ENCODE results near the gene SPTB.

Gene SPTB

DNA sequence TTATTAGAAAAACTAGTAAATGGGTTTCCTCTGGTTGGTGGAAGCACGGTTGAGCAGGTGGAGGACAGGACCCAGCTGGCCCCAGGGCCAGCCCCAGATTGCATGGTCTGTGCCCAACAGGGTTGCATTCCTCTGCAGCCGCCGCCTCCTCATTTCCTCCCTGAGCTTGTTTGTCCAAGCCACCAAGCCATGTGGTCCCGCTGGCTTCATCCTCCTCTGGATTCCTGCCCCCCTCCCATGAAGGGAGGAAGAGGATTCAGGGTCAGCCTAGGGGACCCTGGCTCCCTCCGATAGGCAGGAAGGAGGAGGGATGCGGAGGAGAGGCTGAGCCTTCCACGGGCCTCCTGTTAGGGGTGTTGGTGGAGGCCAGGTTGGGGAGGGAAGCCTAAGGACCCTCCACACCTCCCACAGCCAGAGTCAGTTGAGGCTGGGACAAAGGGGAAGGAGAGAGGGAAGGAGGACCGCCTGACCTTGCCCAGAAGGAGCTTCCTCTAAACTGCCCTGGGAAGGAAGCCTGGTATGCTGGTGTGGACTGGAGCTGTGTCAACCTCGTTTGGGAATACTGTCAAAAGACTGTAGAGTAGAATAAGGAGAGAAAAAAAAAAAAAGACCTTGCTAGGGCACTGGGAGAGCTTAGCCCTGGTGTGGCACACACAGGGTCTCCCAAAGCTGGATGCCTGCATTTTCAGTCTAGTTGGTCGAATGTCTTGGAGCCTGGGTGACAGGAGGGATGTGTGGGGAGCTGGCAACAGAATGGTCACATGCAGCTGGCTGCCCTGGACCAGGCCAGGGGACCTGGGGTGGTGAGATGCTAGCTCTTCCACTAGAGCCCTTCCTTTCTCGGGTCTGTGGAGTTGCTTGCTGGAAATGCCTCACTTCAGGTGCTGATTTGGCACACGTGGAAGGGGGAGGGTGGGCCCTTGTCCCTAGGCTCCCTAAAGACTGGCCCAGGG is 133.1 kb downstream of the SPTB start:
- no peak overlapping the region for H3K4me3 ChIP-seq (ENCODE audit: low read length)
- no peaks in the 10 kb centered on the region for H3F3A ChIP-seq (ENCODE audit: insufficient read depth, low read length)
- H3K36me3 ChIP-seq (replicated peaks; ENCODE audit: insufficient read depth, low read length) = no peaks in the 10 kb centered on the region
- no peaks in the 10 kb centered on the region for H3K9me3 ChIP-seq (replicated peaks; ENCODE audit: insufficient read depth, low read length)
- H2AFZ ChIP-seq (ENCODE audit: low read length) = no peak overlapping the region
- H3K9ac ChIP-seq (ENCODE audit: low read length) = no peak overlapping the region
- no peaks in the 10 kb centered on the region for H3K79me2 ChIP-seq (ENCODE audit: low read length)
- no peaks in the 10 kb centered on the region for H3K9me2 ChIP-seq (replicated peaks; ENCODE audit: insufficient read depth, low read length)
- no peaks in the 10 kb centered on the region for H3K27me3 ChIP-seq (replicated peaks; ENCODE audit: insufficient read depth, low read length)
- H3K4me1 ChIP-seq (ENCODE audit: low read length) = no peaks in the 10 kb centered on the region
- TF ChIP-seq EZH2phosphoT487 (IDR thresholded peaks at IDR 0.05; ENCODE audit: low read length) (no peak), EZH2 (optimal IDR thresholded peaks at IDR 0.05; ENCODE audit: low read depth, low read length) (no peak)
- TF ChIP-seq, protein P1, sequence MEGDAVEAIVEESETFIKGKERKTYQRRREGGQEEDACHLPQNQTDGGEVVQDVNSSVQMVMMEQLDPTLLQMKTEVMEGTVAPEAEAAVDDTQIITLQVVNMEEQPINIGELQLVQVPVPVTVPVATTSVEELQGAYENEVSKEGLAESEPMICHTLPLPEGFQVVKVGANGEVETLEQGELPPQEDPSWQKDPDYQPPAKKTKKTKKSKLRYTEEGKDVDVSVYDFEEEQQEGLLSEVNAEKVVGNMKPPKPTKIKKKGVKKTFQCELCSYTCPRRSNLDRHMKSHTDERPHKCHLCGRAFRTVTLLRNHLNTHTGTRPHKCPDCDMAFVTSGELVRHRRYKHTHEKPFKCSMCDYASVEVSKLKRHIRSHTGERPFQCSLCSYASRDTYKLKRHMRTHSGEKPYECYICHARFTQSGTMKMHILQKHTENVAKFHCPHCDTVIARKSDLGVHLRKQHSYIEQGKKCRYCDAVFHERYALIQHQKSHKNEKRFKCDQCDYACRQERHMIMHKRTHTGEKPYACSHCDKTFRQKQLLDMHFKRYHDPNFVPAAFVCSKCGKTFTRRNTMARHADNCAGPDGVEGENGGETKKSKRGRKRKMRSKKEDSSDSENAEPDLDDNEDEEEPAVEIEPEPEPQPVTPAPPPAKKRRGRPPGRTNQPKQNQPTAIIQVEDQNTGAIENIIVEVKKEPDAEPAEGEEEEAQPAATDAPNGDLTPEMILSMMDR (IDR thresholded peaks at IDR 0.05; ENCODE audit: low read length) = no peak
- no peak for DNase-seq
- no peaks in the 10 kb centered on the region for H4K20me1 ChIP-seq (ENCODE audit: insufficient read depth, low read length)
- no peak overlapping the region for H3K27ac ChIP-seq (ENCODE audit: low read length)
- no peak overlapping the region for H3K4me2 ChIP-seq (ENCODE audit: low read depth, low read length)

- H3K9ac ChIP-seq (ENCODE audit: low read length) = no peak overlapping the region
- TF ChIP-seq, protein P1 (IDR thresholded peaks at IDR 0.05; ENCODE audit: low read length) = no peak
- TF ChIP-seq EZH2 (optimal IDR thresholded peaks at IDR 0.05; ENCODE audit: low read depth, low read length) (no peak), EZH2phosphoT487 (IDR thresholded peaks at IDR 0.05; ENCODE audit: low read length) (no peak)
- H3K4me3 ChIP-seq (ENCODE audit: low read length) = no peak overlapping the region
- no peaks in the 10 kb centered on the region for H3K4me1 ChIP-seq (ENCODE audit: low read length)
- H3K36me3 ChIP-seq (replicated peaks; ENCODE audit: insufficient read depth, low read length) = no peaks in the 10 kb centered on the region
- H3K9me3 ChIP-seq (replicated peaks; ENCODE audit: insufficient read depth, low read length) = no peaks in the 10 kb centered on the region
- no peak overlapping the region for H3K4me2 ChIP-seq (ENCODE audit: low read depth, low read length)
- H3K27me3 ChIP-seq (replicated peaks; ENCODE audit: insufficient read depth, low read length) = no peaks in the 10 kb centered on the region
- no peak overlapping the region for H3K27ac ChIP-seq (ENCODE audit: low read length)
- H3F3A ChIP-seq (ENCODE audit: insufficient read depth, low read length) = no peaks in the 10 kb centered on the region
- H4K20me1 ChIP-seq (ENCODE audit: insufficient read depth, low read length) = no peaks in the 10 kb centered on the region
- H2AFZ ChIP-seq (ENCODE audit: low read length) = no peak overlapping the region
- DNase-seq = no peak
- no peaks in the 10 kb centered on the region for H3K79me2 ChIP-seq (ENCODE audit: low read length)
- H3K9me2 ChIP-seq (replicated peaks; ENCODE audit: insufficient read depth, low read length) = no peaks in the 10 kb centered on the region
These were observed 134.1 kb downstream of the SPTB start for GRCh38 chr14:64745511-64746091.

DNA sequence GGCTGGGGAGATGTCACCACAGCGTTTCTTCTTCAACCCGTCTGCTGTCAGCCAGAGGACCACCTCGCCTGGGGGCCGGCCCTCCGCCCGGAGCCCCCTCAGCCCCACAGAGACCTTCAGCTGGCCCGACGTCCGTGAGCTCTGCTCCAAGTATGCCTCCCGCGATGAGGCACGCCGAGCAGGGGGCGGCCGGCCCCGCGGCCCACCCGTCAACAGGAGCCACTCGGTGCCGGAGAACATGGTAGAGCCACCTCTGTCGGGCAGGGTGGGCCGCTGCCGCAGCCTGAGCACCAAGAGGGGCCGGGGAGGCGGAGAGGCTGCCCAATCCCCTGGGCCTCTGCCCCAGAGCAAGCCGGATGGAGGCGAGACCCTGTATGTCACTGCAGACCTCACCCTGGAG is 136.6 kb downstream of the SPTB start:
- DNase-seq = no peak
- no peaks in the 10 kb centered on the region for H3K79me2 ChIP-seq (ENCODE audit: low read length)
- no peaks in the 10 kb centered on the region for H3K36me3 ChIP-seq (replicated peaks; ENCODE audit: insufficient read depth, low read length)
- H3K27me3 ChIP-seq (replicated peaks; ENCODE audit: insufficient read depth, low read length) = no peaks in the 10 kb centered on the region
- H2AFZ ChIP-seq (ENCODE audit: low read length) = no peak overlapping the region
- no peak overlapping the region for H3K9ac ChIP-seq (ENCODE audit: low read length)
- H3K27ac ChIP-seq (ENCODE audit: low read length) = no peak overlapping the region
- no peaks in the 10 kb centered on the region for H3K4me1 ChIP-seq (ENCODE audit: low read length)
- H3K9me3 ChIP-seq (replicated peaks; ENCODE audit: insufficient read depth, low read length) = no peaks in the 10 kb centered on the region
- H3K9me2 ChIP-seq (replicated peaks; ENCODE audit: insufficient read depth, low read length) = no peaks in the 10 kb centered on the region
- H3K4me2 ChIP-seq (ENCODE audit: low read depth, low read length) = no peak overlapping the region
- H3K4me3 ChIP-seq (ENCODE audit: low read length) = no peak overlapping the region
- TF ChIP-seq EZH2phosphoT487 (IDR thresholded peaks at IDR 0.05; ENCODE audit: low read length) (no peak), EZH2 (optimal IDR thresholded peaks at IDR 0.05; ENCODE audit: low read depth, low read length) (no peak)
- TF ChIP-seq, protein P1 (IDR thresholded peaks at IDR 0.05; ENCODE audit: low read length) = no peak
- no peaks in the 10 kb centered on the region for H4K20me1 ChIP-seq (ENCODE audit: insufficient read depth, low read length)
- no peaks in the 10 kb centered on the region for H3F3A ChIP-seq (ENCODE audit: insufficient read depth, low read length)
